Endothelial cell of umbilical vein (primary cell): ENCODE results near the gene KAZN. TPM values are rescaled to one million over a fixed set of nuclear protein-coding genes. Genes with fewer than 3 reads are reported as not detected.

Experiments
- BruUV-seq: library from RNA; stranded (reverse); fragments of 400-500 nt; replicated peaks from 2 replicates; lab custom pipeline; 2021; lab: Mats Ljungman, UMichigan
- CTCF ChIA-PET: fragments of 300-600, 350-600 bp; sonication (Branson Sonifier 250); formaldehyde crosslinking; loops from one replicate; lab custom pipeline; 2021; ENCODE audit warnings: antibody characterized with exemption, inconsistent platforms; lab: Charles Lee
- POLR2A ChIA-PET: fragments of 300-600, 350-600 bp; sonication (Branson Sonifier 250); formaldehyde crosslinking; loops from one replicate; lab custom pipeline; 2021; ENCODE audit warnings: antibody characterized with exemption, inconsistent platforms; lab: Charles Lee
- DNase-seq: peaks from one replicate; pipeline ENCODE4 v3.0.0-alpha.2; 2011; ENCODE audit warnings: low read depth, low spot score
- FAIRE-seq: peaks from 2 replicates; lab custom pipeline; 2011; peaks lifted over from hg19 to GRCh38; lab: Jason Lieb, UNC
- H2AFZ ChIP-seq: 2 replicates; pipeline ENCODE4 v1.6.0; 2012; ENCODE audit warnings: low read depth, low read length, control low read depth, inconsistent platforms
- H3K27ac ChIP-seq: 2 replicates; pipeline ENCODE4 v1.5.1; 2011; ENCODE audit warnings: low read depth, mild to moderate bottlenecking, control low read depth, low read length, moderate library complexity; ENCODE audit not compliant: insufficient read depth
- H3K27me3 ChIP-seq, 2 experiments: 2 replicates each; pipeline versions ENCODE4 v1.6.0 to v1.6.1; 2011; ENCODE audit warnings: low read length in 2 of 2, mixed read lengths in 1 of 2; ENCODE audit not compliant: control insufficient read depth in 2 of 2, insufficient read depth in 2 of 2
- H3K36me3 ChIP-seq, 2 experiments: 2 replicates in 1 of 2; 3 replicates in 1 of 2; pipeline ENCODE4 v1.5.1; 2011; ENCODE audit warnings: low read length in 2 of 2, mild to moderate bottlenecking in 1 of 2, moderate library complexity in 1 of 2; ENCODE audit not compliant: control insufficient read depth in 2 of 2, insufficient read depth in 2 of 2; ENCODE audit errors: extremely low read depth in 1 of 2
- H3K4me1 ChIP-seq: 3 replicates; pipeline ENCODE4 v1.5.1; 2011; ENCODE audit warnings: mild to moderate bottlenecking, low read length; ENCODE audit not compliant: control insufficient read depth, insufficient read depth; ENCODE audit errors: extremely low read depth
- H3K4me2 ChIP-seq: 2 replicates; pipeline ENCODE4 v1.6.1; 2011; ENCODE audit warnings: low read length, control low read depth, mixed read lengths; ENCODE audit not compliant: insufficient read depth
- H3K4me3 ChIP-seq, 3 experiments: fragments of 200-600 bp in 1 of 3; sonication (generic), shearing (Covaris generic) in 1 of 3; replicated peaks in 1 of 3; 2 replicates each; pipeline ENCODE4 v1.5.1; 2011 to 2016; ENCODE audit warnings: control low read depth in 3 of 3, low read length in 3 of 3, mild to moderate bottlenecking in 2 of 3, inconsistent platforms in 1 of 3, low read depth in 1 of 3, moderate library complexity in 1 of 3; ENCODE audit not compliant: insufficient read depth in 1 of 3
- H3K79me2 ChIP-seq: 2 replicates; pipeline ENCODE4 v1.6.0; 2012; ENCODE audit warnings: low read length, inconsistent platforms; ENCODE audit not compliant: control insufficient read depth, insufficient read depth
- H3K9ac ChIP-seq: replicated peaks from 2 replicates; pipeline ENCODE3; 2011; ENCODE audit warnings: low read length, control low read depth; ENCODE audit not compliant: insufficient read depth; ENCODE audit errors: extremely low read depth
- H3K9me1 ChIP-seq: replicated peaks from 3 replicates; pipeline ENCODE4 v1.6.0; 2011; ENCODE audit warnings: mild to moderate bottlenecking, low read length; ENCODE audit not compliant: control insufficient read depth, insufficient read depth; ENCODE audit errors: extremely low read depth
- H3K9me3 ChIP-seq: replicated peaks from 2 replicates; pipeline ENCODE4 v1.5.1; 2012; ENCODE audit warnings: low read length, inconsistent platforms; ENCODE audit not compliant: control insufficient read depth, insufficient read depth
- H4K20me1 ChIP-seq: replicated peaks from 2 replicates; pipeline ENCODE3; 2011; ENCODE audit warnings: mild to moderate bottlenecking, low read length; ENCODE audit not compliant: control insufficient read depth, insufficient read depth; ENCODE audit errors: extremely low read depth
- CTCF ChIP-seq, 2 donors: IDR thresholded peaks; 1 replicate in 1 of 2; 2 replicates in 1 of 2; pipeline ENCODE4 v1.5.1; 2011; ENCODE audit warnings: low read length in 2 of 2, mild to moderate bottlenecking in 2 of 2, moderate library complexity in 2 of 2, control low read depth in 1 of 2, inconsistent platforms in 1 of 2, low read depth in 1 of 2; ENCODE audit not compliant: insufficient read depth in 1 of 2; ENCODE audit errors: extremely low read depth in 1 of 2
- EZH2 ChIP-seq: IDR thresholded peaks from 2 replicates; pipeline ENCODE4 v1.6.1; 2012; ENCODE audit warnings: borderline replicate concordance, low read depth, mild to moderate bottlenecking, moderate library complexity, low read length, inconsistent platforms; ENCODE audit not compliant: severe bottlenecking
- FOS ChIP-seq: IDR thresholded peaks from 2 replicates; pipeline ENCODE4 v1.6.1; 2011; ENCODE audit warnings: mild to moderate bottlenecking, low read length, moderate library complexity, borderline replicate concordance; ENCODE audit not compliant: insufficient read depth
- GATA2 ChIP-seq: IDR thresholded peaks from 2 replicates; pipeline ENCODE4 v1.7.0; 2011; ENCODE audit warnings: low read depth, mild to moderate bottlenecking, moderate library complexity, mixed read lengths, low read length; ENCODE audit not compliant: insufficient read length, insufficient read depth
- JUN ChIP-seq: IDR thresholded peaks from 2 replicates; pipeline ENCODE4 v1.6.1; 2011; ENCODE audit warnings: borderline replicate concordance, low read depth; ENCODE audit not compliant: insufficient read length, insufficient read depth
- MAX ChIP-seq: IDR thresholded peaks from 2 replicates; pipeline ENCODE4 v1.6.1; 2011; ENCODE audit not compliant: insufficient read depth, insufficient read length
- MYC ChIP-seq: IDR thresholded peaks from one replicate; pipeline ENCODE4 v1.6.1; 2011; ENCODE audit warnings: mild to moderate bottlenecking, low read depth, low read length
- POLR2A ChIP-seq: IDR thresholded peaks from 2 replicates; pipeline ENCODE4 v1.6.1; 2012; ENCODE audit warnings: low read depth, mild to moderate bottlenecking, control low read depth, low read length
- POLR2AphosphoS5 ChIP-seq: IDR thresholded peaks from 2 replicates; pipeline ENCODE4 v1.6.1; 2012; ENCODE audit warnings: low read depth, mild to moderate bottlenecking, control low read depth, low read length, moderate library complexity; ENCODE audit not compliant: insufficient read depth
- dilution Hi-C: fragments of 300-500 bp; cut with MboI; formaldehyde crosslinking; loops from one replicate; pipeline ENCODE4 v1.15.0; 2019; ENCODE audit warnings: low sequenced_read_pairs; ENCODE audit not compliant: extremely low pct_ligation_motif_present
- intact Hi-C: fragments of 100-400 bp; cut with micrococcal nuclease; formaldehyde crosslinking; loops from one replicate; pipeline ENCODE4 v1.10.0; 2022
- polyA plus RNA-seq, 4 experiments: library from polyadenylated mRNA; depleted of rRNA in 3 of 4; stranded (reverse) in 3 of 4; unstranded in 1 of 4; fragments of >200 nt; gene quantifications; 2 replicates each; pipeline versions ENCODE4 v1.2.1 to v1.2.3, GENCODE V29; 2011 to 2012; ENCODE audit warnings: missing spikeins in 1 of 4
- total RNA-seq: library from RNA; stranded (reverse); gene quantifications from 2 replicates; pipeline ENCODE4 v1.2.3, GENCODE V29; 2021

Gene KAZN
- total and polyA plus RNA-seq, 2 donors (not counting 3 experiments of a cell fraction or from before 2014, with no cell fraction given) = 1.6 to 5.8 TPM

GRCh38 chr1:15012822-15013221 lies 414.3 kb downstream of the KAZN start:
- Histone ChIP-seq H3K4me1 (peaks cover 17% of the 10 kb centered on the region), H3K27me3 (no peaks in the 10 kb centered on the region), H2AFZ (no peak overlapping the region), H3K4me2 (no peak overlapping the region), H3K9me1 (no peaks in the 10 kb centered on the region), H3K9ac (no peak overlapping the region), H3K79me2 (no peaks in the 10 kb centered on the region), H3K9me3 (no peaks in the 10 kb centered on the region), H3K4me3 (no peak overlapping the region), H4K20me1 (no peaks in the 10 kb centered on the region), H3K27ac (no peak overlapping the region), H3K36me3 (no peaks in the 10 kb centered on the region)
- FAIRE-seq (no peak), DNase-seq (no peak)
- CTCF ChIA-PET = interaction anchor here (1.1 to 1.5 kb wide), 2 partner anchors 9 to 14 kb away, joined by 3 to 5 read pairs; no protein-coding TSS in a partner anchor
- POLR2A ChIA-PET = no interaction called here
- dilution Hi-C loops (no loop called here), intact Hi-C loops (no loop called here)
- TF ChIP-seq MAX (no peak), POLR2A (no peak), JUN (no peak), EZH2 (no peak)
- no TSS peak for BruUV-seq

- no peak for DNase-seq
- no TSS peak for BruUV-seq
- intact Hi-C loops (no loop called here), dilution Hi-C loops (no loop called here)
- ChIA-PET CTCF (interaction anchor here (0.6 kb wide), 1 partner anchor 13 kb away, joined by 3 read pairs; no protein-coding TSS in a partner anchor), POLR2A (no interaction called here)
- no peaks in the 10 kb centered on the region for H3K9me1 ChIP-seq
- no peaks in the 10 kb centered on the region for H3K9me3 ChIP-seq
- H3K36me3 ChIP-seq = no peaks in the 10 kb centered on the region
- TF ChIP-seq MYC (no peak), MAX (no peak), POLR2AphosphoS5 (no peak), POLR2A (no peak), JUN (no peak), CTCF (IDR thresholded peaks at IDR 0.05; ENCODE audit: extremely low read depth in 1 of 2, insufficient read depth in 1 of 2, low read depth in 1 of 2, low read length in 2 of 2) (no peak), FOS (no peak), GATA2 (no peak), EZH2 (no peak)
- peaks cover 8% of the 10 kb centered on the region for H3K4me1 ChIP-seq
- no peak overlapping the region for H2AFZ ChIP-seq
- no peaks in the 10 kb centered on the region for H3K27me3 ChIP-seq
- no peak overlapping the region for H3K9ac ChIP-seq
- no peak overlapping the region for H3K4me2 ChIP-seq
- H3K27ac ChIP-seq = no peak overlapping the region
- H4K20me1 ChIP-seq = no peaks in the 10 kb centered on the region
- FAIRE-seq = no peak
- no peak overlapping the region for H3K4me3 ChIP-seq
- no peaks in the 10 kb centered on the region for H3K79me2 ChIP-seq
Observed at GRCh38 chr1:15013767-15014166, 415.3 kb downstream of the KAZN start.
